ENCODE measurements around the gene TAF4.

The TAF4 gene

DNA sequence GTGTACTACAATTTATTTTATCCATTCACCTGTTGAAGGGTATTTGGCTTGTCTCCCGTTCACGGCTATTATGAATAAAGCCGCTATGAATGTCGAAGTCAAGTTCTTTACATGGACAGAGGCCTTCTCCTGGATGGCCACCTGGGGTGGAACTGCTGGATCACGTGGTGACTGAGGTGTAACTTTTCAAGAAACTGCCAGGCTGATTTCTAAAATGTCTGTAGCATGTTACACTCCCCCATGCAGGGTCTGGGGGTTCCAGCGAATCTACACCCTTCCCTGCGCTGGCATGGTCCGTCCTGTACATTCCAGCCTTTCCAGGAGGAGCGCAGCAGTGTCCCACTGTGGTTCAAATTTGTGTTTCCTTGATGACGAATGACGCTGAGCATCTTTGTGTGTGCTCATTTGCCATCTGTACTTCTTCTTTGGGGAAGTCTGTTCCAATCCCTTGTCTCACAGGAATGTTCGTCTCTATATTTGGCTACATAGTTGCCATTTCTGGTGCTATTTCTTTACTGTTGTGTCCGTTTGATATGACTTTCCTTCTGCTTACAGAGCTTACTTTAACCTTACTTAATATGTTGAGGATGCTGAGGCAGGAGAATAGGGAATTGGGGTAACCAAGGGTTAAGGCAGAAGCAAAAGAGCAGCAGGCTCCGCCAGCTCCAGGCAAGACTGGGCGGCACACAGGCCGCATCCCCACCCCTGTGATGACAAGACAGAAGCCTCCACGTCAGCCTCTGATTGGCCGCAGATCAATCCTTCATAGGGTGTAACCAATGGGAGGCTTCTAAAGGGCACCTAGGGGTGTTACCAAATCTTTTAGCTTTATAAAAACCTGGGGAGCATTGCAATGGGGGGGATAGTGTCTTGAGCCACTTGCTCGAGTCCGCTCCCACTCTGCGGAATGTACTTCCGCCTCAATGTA lies 106.6 kb downstream of the TAF4 start:
- H3K4me3 ChIP-seq (ENCODE audit: control insufficient read depth, low read depth, low read length): no peak overlapping the region
- DNase-seq (ENCODE audit: low read depth): no peak

DNA sequence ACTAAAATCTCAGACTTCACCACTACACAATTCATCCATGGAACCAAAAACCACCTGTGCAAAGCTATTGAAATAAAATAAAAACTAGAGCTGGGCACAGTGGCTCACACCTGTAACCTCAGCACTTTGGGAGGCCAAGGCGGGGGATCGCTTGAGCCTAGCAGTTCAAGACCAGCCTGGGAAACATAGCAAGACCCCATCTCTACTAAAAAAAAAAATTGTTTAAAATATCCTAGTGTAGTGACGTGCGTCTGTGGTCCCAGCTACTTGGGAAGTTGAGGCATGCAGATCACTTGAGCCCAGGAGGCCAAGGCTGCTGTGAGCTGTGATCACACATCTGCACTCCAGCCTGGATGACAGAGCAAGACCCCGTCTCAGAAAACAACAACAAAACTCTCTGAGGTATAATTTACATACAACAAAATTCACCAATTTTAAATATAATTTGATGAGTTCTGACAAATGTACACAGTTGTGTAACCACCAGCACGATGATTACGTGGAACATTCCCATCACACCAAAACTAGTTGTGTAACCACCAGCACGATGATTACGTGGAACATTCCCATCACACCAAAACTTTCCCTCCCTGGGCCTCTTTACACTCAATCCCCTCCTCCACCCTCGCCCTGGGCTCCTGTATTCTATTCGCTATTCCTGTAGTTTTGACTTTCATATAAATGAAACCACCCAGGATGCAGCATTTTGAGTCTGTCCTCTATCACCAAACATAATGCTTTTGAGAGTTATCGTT lies 107.5 kb downstream of the TAF4 start:
- TF ChIP-seq, protein P1, sequence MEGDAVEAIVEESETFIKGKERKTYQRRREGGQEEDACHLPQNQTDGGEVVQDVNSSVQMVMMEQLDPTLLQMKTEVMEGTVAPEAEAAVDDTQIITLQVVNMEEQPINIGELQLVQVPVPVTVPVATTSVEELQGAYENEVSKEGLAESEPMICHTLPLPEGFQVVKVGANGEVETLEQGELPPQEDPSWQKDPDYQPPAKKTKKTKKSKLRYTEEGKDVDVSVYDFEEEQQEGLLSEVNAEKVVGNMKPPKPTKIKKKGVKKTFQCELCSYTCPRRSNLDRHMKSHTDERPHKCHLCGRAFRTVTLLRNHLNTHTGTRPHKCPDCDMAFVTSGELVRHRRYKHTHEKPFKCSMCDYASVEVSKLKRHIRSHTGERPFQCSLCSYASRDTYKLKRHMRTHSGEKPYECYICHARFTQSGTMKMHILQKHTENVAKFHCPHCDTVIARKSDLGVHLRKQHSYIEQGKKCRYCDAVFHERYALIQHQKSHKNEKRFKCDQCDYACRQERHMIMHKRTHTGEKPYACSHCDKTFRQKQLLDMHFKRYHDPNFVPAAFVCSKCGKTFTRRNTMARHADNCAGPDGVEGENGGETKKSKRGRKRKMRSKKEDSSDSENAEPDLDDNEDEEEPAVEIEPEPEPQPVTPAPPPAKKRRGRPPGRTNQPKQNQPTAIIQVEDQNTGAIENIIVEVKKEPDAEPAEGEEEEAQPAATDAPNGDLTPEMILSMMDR (IDR thresholded peaks at IDR 0.05; ENCODE audit: control insufficient read depth, insufficient read depth, low read depth, low read length, missing control alignments): no peak
- H3K4me3 ChIP-seq (ENCODE audit: control insufficient read depth, low read depth, low read length): no peak overlapping the region
- DNase-seq (ENCODE audit: low read depth): no peak

More for the DNA sequence above, 106.6 kb downstream of the TAF4 start:
- TF ChIP-seq, protein P1 (IDR thresholded peaks at IDR 0.05; ENCODE audit: control insufficient read depth, insufficient read depth, low read depth, low read length, missing control alignments): no peak

DNA sequence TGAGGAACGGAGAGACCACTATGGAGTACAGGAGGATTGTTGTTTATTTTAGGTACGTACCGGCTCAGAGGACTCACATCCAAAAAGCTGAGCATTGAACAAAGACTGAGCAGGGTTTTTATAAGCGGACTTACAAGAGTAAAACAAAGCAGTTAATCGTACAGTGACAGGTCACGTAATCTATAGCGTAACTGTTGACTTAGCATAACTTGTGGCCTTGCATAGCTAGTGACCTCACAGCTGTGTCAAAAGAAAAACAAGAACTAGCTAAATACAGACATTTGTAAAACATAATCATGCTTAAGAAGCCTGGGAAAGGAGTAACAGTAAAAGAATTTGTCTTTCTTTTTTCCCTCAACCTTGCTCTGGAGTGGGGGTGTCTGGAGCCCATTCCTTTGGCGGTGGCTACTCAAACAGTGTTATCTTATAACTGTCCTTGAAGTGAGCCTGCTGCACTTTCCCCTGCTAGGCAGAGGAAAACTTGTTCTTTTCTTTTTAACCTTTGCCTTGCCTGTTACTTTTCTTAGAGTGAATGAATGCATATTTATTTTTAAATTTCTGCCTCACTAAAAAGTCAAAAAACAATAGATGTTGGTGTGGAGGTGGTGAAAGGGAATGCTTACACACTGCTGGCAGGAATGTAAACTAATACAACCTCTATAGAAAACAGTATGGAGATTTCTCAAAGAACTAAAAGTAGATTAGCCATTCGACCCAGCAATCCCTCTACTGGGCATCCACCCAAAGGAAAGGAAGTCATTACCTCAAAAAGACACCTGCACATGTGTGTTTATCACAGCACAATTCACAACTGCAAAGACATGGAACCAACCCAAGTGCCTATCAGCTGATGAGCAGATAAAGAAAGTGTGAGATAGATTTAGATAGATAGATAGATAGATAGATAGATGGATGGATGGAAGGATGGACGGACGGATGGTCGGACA lies 109.0 kb downstream of the TAF4 start:
- TF ChIP-seq, protein P1 (IDR thresholded peaks at IDR 0.05; ENCODE audit: control insufficient read depth, insufficient read depth, low read depth, low read length, missing control alignments): no peak
- no peak overlapping the region for H3K4me3 ChIP-seq (ENCODE audit: control insufficient read depth, low read depth, low read length)
- no peak for DNase-seq (ENCODE audit: low read depth)

DNA sequence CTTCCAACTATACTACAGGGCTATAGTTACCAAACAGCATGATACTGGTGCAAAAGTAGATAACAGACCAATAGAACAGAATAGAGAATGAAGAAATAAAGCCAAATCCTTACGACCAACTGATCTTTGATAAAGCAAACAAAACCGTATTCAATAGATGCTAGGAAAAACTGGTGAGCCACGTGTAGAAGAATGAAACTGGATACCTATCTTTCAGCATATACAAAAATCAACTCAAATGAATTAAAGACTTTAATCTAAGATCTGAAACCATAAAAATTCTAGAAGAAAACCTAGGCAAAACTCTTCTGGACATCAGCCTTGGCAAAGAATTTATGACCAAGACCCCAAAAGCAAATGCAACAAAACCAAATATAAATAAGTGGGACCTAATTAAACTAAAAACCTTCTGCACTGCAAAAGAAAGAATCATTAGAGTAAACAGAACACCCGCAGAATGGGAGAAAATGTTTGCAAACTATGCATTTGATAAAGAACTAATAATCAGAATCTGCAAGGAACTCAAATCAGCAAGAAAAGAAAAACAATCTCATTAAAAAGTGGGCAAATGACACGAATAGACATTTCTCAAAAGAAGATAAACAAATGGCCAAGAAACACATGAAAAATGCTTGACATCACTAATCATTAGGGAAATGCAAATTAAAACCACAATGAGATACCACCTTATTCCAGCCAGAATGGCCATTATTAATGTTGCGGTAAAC lies 109.8 kb downstream of the TAF4 start:
- DNase-seq (ENCODE audit: low read depth): no peak

DNA sequence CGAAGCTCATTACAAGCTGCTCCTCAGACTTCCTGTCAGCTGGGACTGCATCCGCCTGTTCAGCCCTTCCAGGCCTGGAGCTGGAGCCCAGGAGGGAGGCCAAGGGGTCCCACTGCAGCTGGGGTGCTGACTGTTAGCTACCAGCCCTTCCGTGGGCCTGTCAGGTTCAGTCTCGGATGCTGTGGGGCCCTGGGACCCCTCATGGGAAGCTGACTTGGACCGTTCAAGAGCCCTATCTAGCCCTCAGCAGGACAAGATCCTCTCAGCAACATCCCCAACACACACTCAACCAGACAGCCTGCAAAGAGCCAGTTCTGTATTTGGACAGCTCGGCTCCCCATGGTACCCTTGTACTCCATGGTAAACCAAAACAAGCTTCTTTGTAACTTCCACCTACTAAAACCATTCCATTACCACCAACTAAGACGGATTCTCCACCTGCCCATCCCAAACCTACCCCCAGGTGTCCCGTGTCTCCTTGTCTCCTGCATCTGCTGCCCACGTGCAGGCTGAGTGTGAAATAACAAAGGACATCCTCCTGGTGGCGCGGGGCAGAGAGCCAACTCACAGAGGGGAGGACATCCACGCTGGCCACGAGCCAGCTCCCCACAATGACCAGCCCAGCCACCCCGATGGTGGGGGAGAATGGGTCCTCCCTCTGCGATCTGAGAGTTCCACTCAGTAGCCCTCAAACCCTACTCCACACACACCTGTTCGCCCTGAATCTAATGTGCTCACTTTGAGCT lies 111.2 kb downstream of the TAF4 start:
- TF ChIP-seq, protein P1 (IDR thresholded peaks at IDR 0.05; ENCODE audit: control insufficient read depth, insufficient read depth, low read depth, low read length, missing control alignments): no peak
- H3K4me3 ChIP-seq (ENCODE audit: control insufficient read depth, low read depth, low read length): no peak overlapping the region
- DNase-seq (ENCODE audit: low read depth): no peak

More for the DNA sequence above, 109.8 kb downstream of the TAF4 start:
- TF ChIP-seq, protein P1 (IDR thresholded peaks at IDR 0.05; ENCODE audit: control insufficient read depth, insufficient read depth, low read depth, low read length, missing control alignments): no peak
- H3K4me3 ChIP-seq (ENCODE audit: control insufficient read depth, low read depth, low read length): no peak overlapping the region

Measured in AG09309 (cell line).